Endothelial cell (in vitro differentiated cells): ENCODE measurements around the gene MGA. TPM values are rescaled to one million over a fixed set of nuclear protein-coding genes. Genes with fewer than 3 reads are reported as not detected.
"Not testable (repeated sequence)": the region's sequence is repeated elsewhere in the genome, so short reads cannot be mapped to it uniquely, and the experiment has no call there.

Source experiments
- DNase-seq: peaks from one replicate; pipeline ENCODE4 v3.0.0; 2021; ENCODE audit warnings: low spot score
- H3K27ac Mint-ChIP-seq: one replicate; pipeline ENCODE4 v1.8.0; 2021; ENCODE audit warnings: mixed read lengths, inconsistent platforms; ENCODE audit not compliant: unreplicated experiment
- H3K27me3 Mint-ChIP-seq: one replicate; pipeline ENCODE4 v1.8.0; 2021; ENCODE audit warnings: mild to moderate bottlenecking, moderate library complexity, mixed read lengths, inconsistent platforms; ENCODE audit not compliant: unreplicated experiment
- H3K36me3 Mint-ChIP-seq: one replicate; pipeline ENCODE4 v1.8.0; 2021; ENCODE audit warnings: mild to moderate bottlenecking, low read depth, mixed read lengths, inconsistent platforms; ENCODE audit not compliant: unreplicated experiment
- H3K4me1 Mint-ChIP-seq: one replicate; pipeline ENCODE4 v1.8.0; 2021; ENCODE audit warnings: mild to moderate bottlenecking, mixed read lengths, inconsistent platforms; ENCODE audit not compliant: unreplicated experiment
- H3K4me3 Mint-ChIP-seq: one replicate; pipeline ENCODE4 v1.8.0; 2021; ENCODE audit warnings: mild to moderate bottlenecking, mixed read lengths, inconsistent platforms; ENCODE audit not compliant: unreplicated experiment
- H3K9me3 Mint-ChIP-seq: one replicate; pipeline ENCODE4 v1.8.0; 2021; ENCODE audit warnings: mixed read lengths, inconsistent platforms; ENCODE audit not compliant: unreplicated experiment
- CTCF ChIP-seq: fragments of 200-600 bp; sonication (generic); IDR thresholded peaks from one replicate; pipeline ENCODE4 v1.5.0; 2021; ENCODE audit warnings: antibody characterized with exemption; ENCODE audit not compliant: unreplicated experiment
- total RNA-seq: library from RNA; stranded (reverse); fragmentation: NEBNext Ultra II Directional; extraction: Animal tissue kit (Norgen Biotek cat#: 25700); gene quantifications from one replicate; pipeline ENCODE4 v1.2.1, GENCODE V29; 2021; ENCODE audit not compliant: unreplicated experiment

Gene MGA
- total RNA-seq, 1 donor from 2014 or later: 48.0 TPM

GRCh38 chr15:41734079-41734478 is 73.9 kb downstream of the MGA start:
- H3K27ac Mint-ChIP-seq: no peak overlapping the region
- H3K27me3 Mint-ChIP-seq: no peaks in the 10 kb centered on the region
- peaks cover 18% of the 10 kb centered on the region for H3K36me3 Mint-ChIP-seq
- no peaks in the 10 kb centered on the region for H3K4me1 Mint-ChIP-seq
- TF ChIP-seq CTCF: no peak
- H3K9me3 Mint-ChIP-seq: no peaks in the 10 kb centered on the region
- DNase-seq: no peak
- H3K4me3 Mint-ChIP-seq: no peak overlapping the region

- Mint-ChIP-seq H3K4me1 (no peaks in the 10 kb centered on the region), H3K27me3 (no peaks in the 10 kb centered on the region)
- DNase-seq: no peak
Measured at GRCh38 chr15:41735046-41735445, 74.8 kb downstream of the MGA start.

GRCh38 chr15:41735492-41735891 is 75.3 kb downstream of the MGA start:
- H3K4me3 Mint-ChIP-seq, H3K9me3 Mint-ChIP-seq, DNase-seq, H3K4me1 Mint-ChIP-seq, H3K27me3 Mint-ChIP-seq, H3K27ac Mint-ChIP-seq: not testable (repeated sequence)
- peaks cover 15% of the 10 kb centered on the region for H3K36me3 Mint-ChIP-seq

More at GRCh38 chr15:41735046-41735445, 74.8 kb downstream of the MGA start:
- Mint-ChIP-seq H3K4me3 (no peak overlapping the region), H3K27ac (no peak overlapping the region), H3K36me3 (peaks cover 15% of the 10 kb centered on the region), H3K9me3 (no peaks in the 10 kb centered on the region)
- TF ChIP-seq CTCF: no peak

- Mint-ChIP-seq H3K9me3 (no peaks in the 10 kb centered on the region), H3K27ac (no peak overlapping the region), H3K36me3 (peaks cover 29% of the 10 kb centered on the region), H3K4me3 (no peak overlapping the region), H3K4me1 (no peaks in the 10 kb centered on the region), H3K27me3 (no peaks in the 10 kb centered on the region)
- no peak for DNase-seq
- no peak for TF ChIP-seq CTCF
Measured at GRCh38 chr15:41746802-41747201, 86.6 kb downstream of the MGA start.

- no peak for DNase-seq
- Mint-ChIP-seq H3K4me1 (no peaks in the 10 kb centered on the region), H3K9me3 (no peaks in the 10 kb centered on the region), H3K27me3 (no peaks in the 10 kb centered on the region), H3K4me3 (no peak overlapping the region), H3K36me3 (peaks cover 15% of the 10 kb centered on the region), H3K27ac (no peak overlapping the region)
- TF ChIP-seq CTCF: no peak
Measured at GRCh38 chr15:41756198-41756597, 96.0 kb downstream of the MGA start.
